ENCODE data around the gene DST.

The DST gene

DNA sequence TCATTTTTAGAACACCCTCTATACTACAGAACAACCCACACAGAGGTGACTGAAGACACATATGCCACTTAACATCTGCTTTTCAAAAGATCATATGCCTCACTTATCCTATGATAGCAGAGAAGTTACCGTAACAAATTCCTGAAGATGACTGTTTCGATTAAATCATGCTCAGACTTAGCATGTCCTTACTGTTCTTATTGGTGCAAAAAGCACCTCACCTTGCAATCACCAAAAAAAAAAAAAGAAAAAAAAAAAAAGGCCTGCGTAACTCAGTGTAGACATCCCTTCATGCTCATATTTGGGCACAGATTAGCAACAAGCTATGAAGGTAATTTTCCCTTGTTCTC lies 17.7 kb upstream of the DST start:
- DNase-seq: no peak

DNA sequence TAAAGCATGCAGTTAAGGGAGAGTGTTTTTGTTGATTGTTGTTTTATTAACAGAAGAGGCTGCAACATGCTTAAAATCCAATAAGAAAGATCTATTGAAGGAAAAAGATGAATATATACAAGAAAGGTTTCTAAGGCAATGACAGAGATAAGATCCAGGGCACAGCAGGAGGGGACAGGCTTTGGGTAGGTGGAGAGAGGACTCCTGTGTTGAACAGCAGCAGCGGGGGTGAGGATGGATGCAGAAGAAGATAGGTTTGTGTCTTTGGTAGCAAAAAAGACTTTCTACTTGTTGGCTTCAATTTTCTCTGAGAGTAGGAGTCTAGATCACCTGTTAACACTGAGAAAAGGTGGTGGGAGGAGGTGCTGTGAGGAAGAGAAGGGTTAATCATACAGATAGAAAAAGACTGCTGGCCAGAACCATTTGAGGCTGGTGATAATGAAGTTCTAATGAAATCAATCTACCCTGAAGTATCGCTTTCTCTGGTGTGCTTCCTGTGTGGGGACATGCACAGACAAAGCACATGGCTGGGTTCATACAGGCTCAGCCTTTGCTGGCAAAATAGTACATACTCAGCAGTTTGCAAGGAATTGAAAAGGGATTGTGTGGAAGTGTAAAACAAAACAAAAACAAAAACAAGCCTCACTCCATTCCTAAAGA lies 17.2 kb upstream of the DST start:
- no peak for DNase-seq

- DNase-seq: no peak
These were observed 15.6 kb upstream of the DST start for GRCh38 chr6:56658326-56658725.

DNA sequence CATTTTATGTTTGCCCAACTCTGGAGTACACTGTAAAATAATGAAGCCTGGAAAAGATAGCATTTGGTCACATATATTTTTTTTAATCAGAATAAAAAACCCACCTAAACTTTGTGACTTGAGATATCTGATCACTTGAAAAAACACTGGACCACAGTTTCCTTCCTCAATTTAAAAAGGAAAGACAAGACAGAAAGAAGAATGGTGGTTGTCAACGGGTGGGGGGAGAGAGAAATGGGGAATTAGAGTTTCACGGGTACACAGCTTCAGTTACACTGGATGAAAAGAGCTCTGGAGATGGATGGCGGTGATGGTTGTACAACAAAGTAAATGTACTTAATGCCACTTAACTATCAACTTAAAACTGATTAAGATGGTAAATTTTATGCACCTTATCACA lies 14.7 kb upstream of the DST start:
- DNase-seq: no peak

- no peak for DNase-seq
These were observed 13.8 kb upstream of the DST start for GRCh38 chr6:56656466-56656865.

GRCh38 chr6:56655996-56656395 lies 13.3 kb upstream of the DST start:
- no peak for DNase-seq

DNA sequence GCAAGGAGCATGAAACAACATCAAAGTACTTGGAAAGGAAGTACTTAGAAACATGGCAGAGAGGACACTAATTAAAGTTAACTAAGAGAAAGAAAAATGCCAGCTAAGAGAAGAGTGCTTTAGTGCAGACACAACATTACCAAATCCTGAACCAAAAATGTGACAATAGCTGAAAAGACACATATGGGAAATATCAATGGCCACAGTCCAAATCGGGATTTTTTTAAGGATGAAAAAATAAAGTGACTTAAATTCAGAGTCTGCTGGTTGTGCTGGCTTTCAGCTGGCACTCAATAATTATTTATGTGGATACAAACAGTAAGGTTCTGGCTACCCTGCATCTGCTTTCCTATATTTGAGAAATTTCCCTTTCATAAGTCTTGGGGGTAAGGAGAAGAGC lies 12.6 kb upstream of the DST start:
- DNase-seq: no peak

GRCh38 chr6:56652994-56653393 lies 10.3 kb upstream of the DST start:
- no peak for DNase-seq

GRCh38 chr6:56652231-56652630 lies 9.5 kb upstream of the DST start:
- no peak for DNase-seq

- DNase-seq: no peak
These were observed 7.5 kb upstream of the DST start for GRCh38 chr6:56650191-56650590.

- DNase-seq: no peak
These were observed 7.1 kb upstream of the DST start for GRCh38 chr6:56649782-56650181.

- DNase-seq: no peak
These were observed 6.5 kb upstream of the DST start for GRCh38 chr6:56649053-56649769.

GRCh38 chr6:56647172-56647762 lies 4.6 kb upstream of the DST start:
- DNase-seq: no peak

GRCh38 chr6:56644366-56644765 lies 1.7 kb upstream of the DST start:
- no peak for DNase-seq

GRCh38 chr6:56643379-56644089 lies 845 bp upstream of the DST start:
- DNase-seq: no peak

- DNase-seq: no peak
These were observed 2.3 kb downstream of the DST start for GRCh38 chr6:56640374-56640773.

DNA sequence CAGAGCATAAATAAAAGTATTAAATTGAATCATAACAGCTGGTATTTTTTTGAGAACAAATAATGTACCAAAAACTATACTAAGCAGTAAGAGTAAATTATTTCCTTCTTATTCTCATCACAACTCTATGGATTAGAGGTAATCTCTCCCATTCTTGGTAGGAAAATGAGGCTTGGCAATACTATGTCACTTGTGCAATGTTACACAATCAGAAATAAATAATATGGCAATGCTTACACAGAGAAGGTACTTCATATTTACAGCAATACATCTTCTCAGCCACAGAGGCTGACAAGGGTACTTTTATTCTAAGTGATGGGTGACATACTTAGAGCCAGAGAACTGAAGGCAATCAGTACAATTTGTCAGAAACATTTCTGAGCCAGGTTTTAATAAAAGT lies 3.9 kb downstream of the DST start:
- no peak for DNase-seq

GRCh38 chr6:56637640-56638039 lies 5.0 kb downstream of the DST start:
- DNase-seq: no peak

DNA sequence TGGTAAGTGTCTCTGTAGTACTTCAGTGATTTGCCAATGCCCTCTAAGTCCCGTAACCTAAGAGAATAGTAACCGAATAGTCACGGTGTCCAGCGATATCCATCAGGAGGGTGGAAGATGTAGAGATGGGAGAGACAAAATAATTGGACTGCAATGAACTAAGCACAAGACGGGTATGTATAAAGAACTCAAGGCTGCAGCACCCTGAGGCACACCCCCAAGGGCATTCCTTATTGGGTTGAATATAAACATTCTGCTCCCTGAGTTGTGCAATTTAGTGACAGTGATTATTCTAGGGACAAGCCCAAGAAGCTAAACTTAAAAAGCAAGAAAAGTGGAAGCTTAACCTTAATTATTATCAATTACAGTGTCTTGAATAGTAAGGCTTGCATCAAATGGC lies 14.6 kb downstream of the DST start:
- DNase-seq: no peak

DNA sequence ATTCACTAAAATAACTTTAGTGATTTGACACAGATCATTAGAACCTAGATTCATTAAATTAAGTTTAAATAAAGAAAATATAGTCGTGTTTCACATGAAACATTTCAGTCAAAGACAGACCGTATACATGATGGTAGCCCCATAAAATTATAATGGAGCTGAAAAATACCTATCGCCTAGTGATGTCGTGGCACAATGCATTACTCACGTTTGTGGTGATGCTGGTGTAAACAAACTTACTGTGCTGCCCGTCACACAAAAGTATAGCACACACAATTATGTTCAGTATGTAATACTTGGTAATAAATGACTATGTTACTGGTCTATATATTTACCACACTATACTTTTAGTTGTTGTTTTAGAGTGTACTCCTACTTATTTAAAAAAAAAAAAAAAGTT lies 17.3 kb downstream of the DST start:
- no peak for DNase-seq

- DNase-seq: no peak
These were observed 18.0 kb downstream of the DST start for GRCh38 chr6:56624728-56625069.

GRCh38 chr6:56624046-56624727 lies 18.5 kb downstream of the DST start:
- DNase-seq: no peak

- no peak for DNase-seq
These were observed 22.3 kb downstream of the DST start for GRCh38 chr6:56620229-56620868.

Measured in activated effector memory CD4-positive, alpha-beta T cell treated with anti-CD3 and anti-CD28 coated beads, Interleukin-2, amount 50 U/mL, for 16 hours (primary cell).